Measurements from ENCODE around the gene RNFT2.

GRCh38 chr12:116689979-116690744 lies 48.0 kb upstream of the RNFT2 start:
- TF ChIP-seq CTCF (IDR thresholded peaks at IDR 0.05) (no peak), POLR2A (IDR thresholded peaks at IDR 0.05) (no peak), POLR2AphosphoS5 (IDR thresholded peaks at IDR 0.05; ENCODE audit: insufficient read depth in 1 of 2, low read depth in 1 of 2) (no peak)
